NK-92 (cell line): ENCODE data around the gene PCP4L1.

Experiments
- DNase-seq: peaks from one replicate; lab custom pipeline; 2025; ENCODE audit not compliant: unreplicated experiment; lab: John Stamatoyannopoulos, UW

Gene PCP4L1

GRCh38 chr1:161265305-161265704, 6.8 kb downstream of the PCP4L1 start:
- no peak for DNase-seq

- no peak for DNase-seq
Observed at GRCh38 chr1:161266202-161266601, 7.7 kb downstream of the PCP4L1 start.

- DNase-seq, result no peak
Observed at GRCh38 chr1:161266836-161267235, 8.3 kb downstream of the PCP4L1 start.

GRCh38 chr1:161267321-161267720, 8.8 kb downstream of the PCP4L1 start:
- DNase-seq, result no peak

GRCh38 chr1:161273402-161273801, 14.9 kb downstream of the PCP4L1 start:
- DNase-seq, result no peak

- DNase-seq, result no peak
Observed at GRCh38 chr1:161274874-161275273, 16.3 kb downstream of the PCP4L1 start.

GRCh38 chr1:161282991-161283390, 24.4 kb downstream of the PCP4L1 start:
- DNase-seq, result no peak

- DNase-seq, result no peak
Observed at GRCh38 chr1:161285113-161285512, 26.6 kb downstream of the PCP4L1 start.

- no peak for DNase-seq
Observed at GRCh38 chr1:161285521-161285920, 27.0 kb downstream of the PCP4L1 start.

- DNase-seq, result no peak
Observed at GRCh38 chr1:161287482-161288054, 29.0 kb downstream of the PCP4L1 start.

- DNase-seq, result no peak
Observed at GRCh38 chr1:161290779-161291178, 32.2 kb downstream of the PCP4L1 start.

GRCh38 chr1:161297415-161297814, 38.9 kb downstream of the PCP4L1 start:
- no peak for DNase-seq

GRCh38 chr1:161298116-161298515, 39.6 kb downstream of the PCP4L1 start:
- DNase-seq, result no peak

GRCh38 chr1:161299347-161299746, 40.8 kb downstream of the PCP4L1 start:
- DNase-seq, result no peak

- no peak for DNase-seq
Observed at GRCh38 chr1:161300478-161300877, 41.9 kb downstream of the PCP4L1 start.

GRCh38 chr1:161304927-161305866, 46.7 kb downstream of the PCP4L1 start:
- DNase-seq, result no peak

GRCh38 chr1:161305867-161306519, 47.4 kb downstream of the PCP4L1 start:
- no peak for DNase-seq

- DNase-seq, result no peak
Observed at GRCh38 chr1:161307230-161307768, 48.8 kb downstream of the PCP4L1 start.

- DNase-seq, result no peak
Observed at GRCh38 chr1:161307892-161308638, 49.5 kb downstream of the PCP4L1 start.

- DNase-seq, result no peak
Observed at GRCh38 chr1:161309868-161310267, 51.3 kb downstream of the PCP4L1 start, which contains the start of gene MPZ. Gene MPZ (minus strand): TSS chr1:161309968. CDS start chr1:161309905, 63 bp downstream.
